ENCODE measurements around the gene NDE1.

Gene NDE1

GRCh38 chr16:15694499-15694898 lies 44.5 kb downstream of the NDE1 start:
- TF ChIP-seq CTCF (IDR thresholded peaks at IDR 0.05; ENCODE audit: borderline replicate concordance, control extremely low read depth, extremely low read depth, insufficient read depth, missing control alignments) = no peak
- in situ Hi-C loops (cut with MboI; ENCODE audit: low sequenced_read_pairs, unreplicated experiment) = no loop called here
- DNase-seq (ENCODE audit: low spot score) = no peak

DNA sequence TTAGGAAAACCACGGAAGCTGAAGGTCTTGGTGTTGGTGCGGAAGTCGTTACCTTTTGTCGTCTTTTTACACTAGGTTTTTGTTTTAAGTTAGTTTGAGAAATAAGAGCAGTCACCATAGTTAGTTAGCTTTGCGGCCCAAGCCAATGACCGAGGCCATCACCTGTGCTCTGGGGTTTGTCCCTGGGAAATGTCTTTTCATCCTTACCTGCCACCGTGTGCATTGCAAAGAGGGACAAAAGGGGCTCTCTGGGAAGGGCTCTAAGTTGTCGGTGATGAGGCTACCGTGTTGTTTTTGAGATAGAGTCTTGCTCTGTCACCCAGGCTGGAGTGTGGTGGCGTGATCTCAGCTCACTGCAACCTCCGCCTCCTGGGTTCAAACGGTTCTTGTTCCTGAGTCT lies 49.8 kb downstream of the NDE1 start:
- no peak for DNase-seq (ENCODE audit: low spot score)
- TF ChIP-seq CTCF (IDR thresholded peaks at IDR 0.05; ENCODE audit: borderline replicate concordance, control extremely low read depth, extremely low read depth, insufficient read depth, missing control alignments) = no peak
- in situ Hi-C loops (cut with MboI; ENCODE audit: low sequenced_read_pairs, unreplicated experiment) = loop anchor here (10.0 kb wide), 1 partner anchor 275 kb away; no protein-coding TSS in a partner anchor

- DNase-seq (ENCODE audit: low spot score) = no peak
- in situ Hi-C loops (cut with MboI; ENCODE audit: low sequenced_read_pairs, unreplicated experiment) = loop anchor here (10.0 kb wide), 1 partner anchor 277 kb away; no protein-coding TSS in a partner anchor
- no peak for TF ChIP-seq CTCF (IDR thresholded peaks at IDR 0.05; ENCODE audit: borderline replicate concordance, control extremely low read depth, extremely low read depth, insufficient read depth, missing control alignments)
These were observed 51.3 kb downstream of the NDE1 start for GRCh38 chr16:15701367-15701766.

GRCh38 chr16:15701975-15702970 lies 52.2 kb downstream of the NDE1 start:
- no peak for TF ChIP-seq CTCF (IDR thresholded peaks at IDR 0.05; ENCODE audit: borderline replicate concordance, control extremely low read depth, extremely low read depth, insufficient read depth, missing control alignments)
- DNase-seq (ENCODE audit: low spot score) = no peak
- in situ Hi-C loops (cut with MboI; ENCODE audit: low sequenced_read_pairs, unreplicated experiment) = loop anchor here (10.0 kb wide), 1 partner anchor 277 kb away; no protein-coding TSS in a partner anchor

DNA sequence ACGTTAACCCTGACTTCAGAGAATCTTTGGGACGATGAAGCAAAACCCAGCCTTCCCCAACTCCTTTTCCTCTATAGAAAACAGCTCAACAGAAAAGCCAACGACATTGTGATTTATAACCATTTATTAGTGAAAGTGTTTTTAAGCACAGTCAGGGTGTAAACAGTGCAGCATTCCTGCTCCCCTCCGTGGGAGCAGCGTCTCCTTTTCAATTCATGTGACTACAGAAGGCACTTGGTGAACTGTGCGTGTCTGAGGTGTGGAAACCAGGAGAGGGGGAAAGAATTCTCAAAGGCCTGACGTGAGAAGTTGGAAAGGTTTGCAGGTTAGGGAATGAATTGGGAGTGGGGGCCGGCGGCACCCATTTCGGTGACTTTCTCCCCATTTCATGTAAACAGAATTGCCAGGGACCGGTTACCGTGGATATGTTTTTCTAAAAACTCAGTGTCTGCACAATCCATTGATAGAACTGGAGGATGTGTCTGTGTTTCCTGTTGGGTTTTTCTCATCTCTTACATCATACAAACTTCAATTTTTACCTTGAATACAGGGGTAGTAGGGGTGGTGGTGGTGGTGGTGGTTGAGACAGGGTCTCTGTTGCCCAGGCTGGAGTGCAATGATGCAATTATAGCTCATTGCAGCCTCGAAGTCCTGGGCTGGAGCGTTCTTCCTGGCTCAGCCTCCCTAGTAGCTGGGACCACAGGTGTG lies 53.1 kb downstream of the NDE1 start:
- TF ChIP-seq CTCF (IDR thresholded peaks at IDR 0.05; ENCODE audit: borderline replicate concordance, control extremely low read depth, extremely low read depth, insufficient read depth, missing control alignments) = no peak
- no peak for DNase-seq (ENCODE audit: low spot score)
- in situ Hi-C loops (cut with MboI; ENCODE audit: low sequenced_read_pairs, unreplicated experiment) = loop anchor here (10.0 kb wide), 1 partner anchor 278 kb away; no protein-coding TSS in a partner anchor

GRCh38 chr16:15704545-15704987 lies 54.5 kb downstream of the NDE1 start:
- peak; percentile 53 for TF ChIP-seq CTCF (IDR thresholded peaks at IDR 0.05; ENCODE audit: borderline replicate concordance, control extremely low read depth, extremely low read depth, insufficient read depth, missing control alignments)
- in situ Hi-C loops (cut with MboI; ENCODE audit: low sequenced_read_pairs, unreplicated experiment) = loop anchor here (10.0 kb wide), 1 partner anchor 280 kb away; no protein-coding TSS in a partner anchor

More at GRCh38 chr16:15704545-15704987, 54.5 kb downstream of the NDE1 start:
- peak; percentile 76 for DNase-seq (ENCODE audit: low spot score)

All from GM13976 (cell line).